T47D (cell line): Measurements from ENCODE around the gene C10orf143.

Source experiments
- DNase-seq, 2 experiments: peaks; one replicate each; pipeline versions ENCODE4 v3.0.0 to v3.0.0-alpha.2; 2011 to 2012; ENCODE audit warnings: low read depth in 1 of 2, low spot score in 1 of 2
- JUND ChIP-seq: IDR thresholded peaks from 2 replicates; pipeline ENCODE4 v1.6.1; 2012; ENCODE audit warnings: low read depth
- in situ Hi-C: cut with HindIII; loops from 2 replicates; pipeline ENCODE4 v1.10.0; 2016; ENCODE audit warnings: low sequenced_read_pairs, low pct_unique_long_range_greater_than_20kb

C10orf143 gene

DNA sequence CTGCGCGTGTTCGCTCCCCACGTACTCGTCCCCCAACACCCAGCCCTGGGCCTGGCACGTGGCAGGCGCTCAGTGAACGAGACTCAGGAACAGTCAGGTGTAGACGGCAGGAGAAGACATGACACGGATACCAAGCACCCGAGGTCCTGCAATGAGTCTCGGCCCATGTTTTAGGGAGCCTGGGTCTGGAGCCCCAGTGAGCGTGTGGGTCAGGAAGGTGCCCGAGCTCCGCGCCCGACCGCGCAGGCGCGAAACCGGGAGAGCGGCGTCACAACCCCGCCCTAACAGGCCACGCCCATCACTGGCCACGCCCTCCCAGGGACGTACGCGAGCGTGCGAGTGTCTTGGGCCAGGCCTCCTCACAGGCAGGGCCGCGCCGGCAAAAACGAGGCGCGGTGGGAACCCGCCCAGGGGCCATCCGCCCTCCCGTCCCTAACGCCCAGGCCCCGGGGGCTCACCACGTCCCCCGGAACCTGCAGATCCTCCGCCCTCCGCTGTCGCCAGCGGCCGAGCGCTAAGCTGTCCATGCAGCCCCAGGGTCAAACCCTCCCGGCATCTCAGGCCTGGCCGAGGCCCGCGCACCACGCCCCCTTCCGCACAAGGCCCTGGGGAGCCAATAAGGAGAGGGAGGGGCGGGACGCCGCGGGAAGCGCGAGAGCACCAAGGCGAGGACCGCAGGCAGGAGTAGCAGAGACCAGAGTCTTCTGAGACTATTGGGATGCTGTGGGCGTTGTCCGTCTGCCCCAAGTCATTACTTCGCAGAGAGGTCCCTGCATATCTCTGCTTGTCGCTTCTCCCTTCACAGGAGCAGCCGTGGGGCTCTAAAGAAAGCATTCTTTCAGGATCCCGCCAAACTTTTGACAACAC lies at the start of gene C10orf143:
TSS of gene C10orf143 (minus strand) at position 585 of the 867 bp plus-strand sequence. CDS start at position 527, 58 bp downstream.
- DNase-seq, result peak; percentile 74 to 95
- TF ChIP-seq JUND, result no peak
- in situ Hi-C loops, result no loop called here

DNA sequence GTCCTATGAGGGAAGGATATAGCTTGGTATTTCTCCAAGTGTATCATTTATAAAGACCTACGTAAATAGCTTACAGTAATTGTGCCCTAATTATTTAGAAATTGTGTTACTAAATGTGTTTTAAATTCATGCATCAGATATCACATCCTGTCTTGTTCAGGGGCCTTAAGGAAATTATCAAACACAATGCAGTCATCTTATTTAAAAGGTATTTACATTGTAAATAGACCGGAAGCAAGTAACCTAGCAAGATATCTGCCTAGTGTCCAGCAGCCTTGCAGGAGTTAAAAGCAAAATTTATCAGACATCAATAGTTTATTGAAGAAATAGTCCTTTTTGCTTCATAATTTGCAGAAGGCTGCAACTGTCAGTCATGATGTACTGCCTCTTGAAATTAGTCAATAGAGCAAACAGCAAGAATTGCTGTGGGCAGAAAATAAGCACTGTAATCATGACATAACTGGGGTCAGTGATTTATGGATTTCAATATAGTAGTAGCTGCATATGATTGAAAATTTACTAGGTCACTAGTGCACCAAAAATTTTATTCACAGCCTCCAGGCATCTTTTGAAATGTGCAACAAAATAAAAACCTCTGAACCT lies 48.7 kb upstream of the C10orf143 start:
- no peak for DNase-seq
- in situ Hi-C loops, result no loop called here
- no peak for TF ChIP-seq JUND

DNA sequence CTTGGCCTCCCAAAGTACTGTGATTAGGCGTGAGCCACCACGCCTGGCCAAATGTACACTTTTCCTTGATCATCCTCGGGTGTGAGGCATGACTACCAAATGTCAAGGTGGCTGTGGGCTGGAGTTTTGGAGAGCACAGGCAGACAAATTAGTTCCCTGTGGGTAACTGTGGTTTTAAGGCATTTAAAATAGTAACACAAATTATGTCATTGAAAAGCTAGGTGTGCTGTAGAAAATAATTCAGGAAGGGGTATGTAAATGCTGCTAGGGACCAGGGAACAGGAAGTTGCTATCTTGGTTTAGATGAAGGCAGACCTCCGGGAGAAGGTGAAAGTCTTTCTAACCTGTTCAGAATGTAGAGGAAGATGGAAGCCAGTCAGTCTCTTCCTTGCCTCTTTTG lies 35.4 kb upstream of the C10orf143 start:
- no peak for DNase-seq
- in situ Hi-C loops, result no loop called here
- TF ChIP-seq JUND, result no peak

DNA sequence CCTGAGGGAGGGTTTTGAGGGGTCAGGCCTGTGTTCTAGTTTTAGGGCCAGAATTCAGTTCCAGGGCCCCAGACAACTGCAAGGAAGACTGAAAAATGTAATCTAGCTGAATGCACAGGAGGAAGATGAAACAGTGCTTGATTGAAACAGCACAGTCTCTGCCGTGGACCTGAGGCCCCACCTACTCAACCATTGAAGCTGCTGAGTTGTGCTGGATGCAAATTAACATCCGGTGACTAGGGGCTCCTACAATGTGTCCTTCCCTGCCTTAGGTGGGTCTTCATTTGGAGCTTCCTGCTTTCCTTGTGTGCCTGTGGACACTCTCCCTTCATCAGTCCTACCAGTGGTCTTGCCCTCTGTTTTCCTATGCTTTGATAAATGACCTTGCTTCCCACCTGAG lies 31.2 kb upstream of the C10orf143 start:
- DNase-seq, result no peak
- TF ChIP-seq JUND, result no peak
- in situ Hi-C loops, result no loop called here

DNA sequence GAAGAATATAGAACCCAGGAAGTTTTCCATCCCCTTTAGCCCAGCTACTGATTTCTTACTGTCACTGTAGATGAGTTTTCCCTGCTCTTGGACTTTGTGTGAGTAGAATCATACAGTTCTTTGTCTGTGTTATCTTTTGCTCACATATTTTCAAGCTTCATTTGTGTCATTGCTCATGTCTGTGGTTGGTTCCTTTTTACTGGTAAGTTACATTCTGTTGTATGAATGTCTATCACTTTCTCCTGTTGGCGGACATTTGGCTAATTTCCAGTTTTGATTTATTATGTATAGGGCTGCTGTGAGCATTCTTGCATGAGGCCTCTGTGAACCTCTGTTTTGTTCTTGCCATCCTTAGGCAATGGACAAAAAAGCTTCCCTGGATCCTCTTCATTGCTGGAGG lies 30.8 kb upstream of the C10orf143 start:
- TF ChIP-seq JUND, result no peak
- no peak for DNase-seq
- in situ Hi-C loops, result no loop called here

DNA sequence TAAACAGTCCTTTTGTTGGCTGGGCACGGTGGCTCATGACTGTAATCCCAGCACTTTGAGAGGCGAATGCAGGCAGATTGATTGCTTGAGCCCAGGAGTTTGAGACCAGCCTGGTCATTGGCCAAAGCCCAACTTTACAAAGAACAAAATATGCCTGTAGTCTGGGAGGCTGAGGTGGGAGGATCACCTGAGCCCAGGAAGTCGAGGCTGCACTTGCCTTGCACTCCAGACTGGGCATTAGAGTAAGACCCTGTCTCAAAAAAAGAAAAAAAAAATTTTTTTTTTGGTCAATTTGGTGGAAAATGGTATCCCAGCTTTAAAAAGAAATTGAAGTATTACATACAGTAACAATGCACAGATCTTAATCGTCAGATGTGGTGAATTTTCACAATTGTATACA lies 30.4 kb upstream of the C10orf143 start:
- DNase-seq, result no peak

DNA sequence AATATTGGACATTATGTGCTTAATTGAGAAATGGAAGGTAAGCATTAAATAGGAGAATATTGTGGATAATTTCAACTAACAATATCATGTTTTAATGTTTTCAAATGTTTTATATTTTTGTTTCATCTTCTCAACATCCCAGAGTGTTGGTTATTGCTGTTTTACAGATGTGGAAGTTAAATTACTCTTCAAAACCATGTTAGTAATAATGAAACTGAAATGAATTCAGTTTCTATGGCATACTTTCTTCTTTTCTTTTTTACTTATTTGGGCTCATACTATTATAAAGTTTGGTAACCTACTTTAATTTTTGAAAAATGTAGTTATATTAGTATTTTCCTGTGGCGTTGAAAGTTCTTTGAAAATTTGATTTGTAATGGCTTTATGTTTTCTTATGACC lies 29.8 kb upstream of the C10orf143 start:
- TF ChIP-seq JUND, result no peak
- no peak for DNase-seq
- in situ Hi-C loops, result no loop called here

More for the DNA sequence above, 30.4 kb upstream of the C10orf143 start:
- in situ Hi-C loops, result no loop called here
- TF ChIP-seq JUND, result no peak

DNA sequence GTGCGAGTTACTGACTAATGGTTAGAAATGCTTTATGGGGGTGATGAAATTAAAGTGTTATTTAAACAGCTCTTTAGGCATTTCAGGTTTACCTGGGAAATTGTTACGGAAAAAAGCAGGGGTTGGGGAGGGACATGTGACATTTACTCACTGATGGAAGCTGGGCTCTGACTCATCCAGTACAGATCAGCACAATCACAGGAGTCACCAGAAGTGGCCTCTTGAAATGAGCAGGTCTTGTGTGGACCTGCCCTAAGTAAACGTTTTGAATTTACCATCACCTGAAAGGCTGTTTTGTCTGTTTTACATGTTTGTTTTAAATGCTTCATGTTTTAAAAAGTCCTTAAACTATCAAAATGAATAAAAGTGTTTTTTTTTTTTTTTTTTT lies 27.8 kb upstream of the C10orf143 start:
- TF ChIP-seq JUND, result no peak
- in situ Hi-C loops, result no loop called here
- DNase-seq, result no peak

DNA sequence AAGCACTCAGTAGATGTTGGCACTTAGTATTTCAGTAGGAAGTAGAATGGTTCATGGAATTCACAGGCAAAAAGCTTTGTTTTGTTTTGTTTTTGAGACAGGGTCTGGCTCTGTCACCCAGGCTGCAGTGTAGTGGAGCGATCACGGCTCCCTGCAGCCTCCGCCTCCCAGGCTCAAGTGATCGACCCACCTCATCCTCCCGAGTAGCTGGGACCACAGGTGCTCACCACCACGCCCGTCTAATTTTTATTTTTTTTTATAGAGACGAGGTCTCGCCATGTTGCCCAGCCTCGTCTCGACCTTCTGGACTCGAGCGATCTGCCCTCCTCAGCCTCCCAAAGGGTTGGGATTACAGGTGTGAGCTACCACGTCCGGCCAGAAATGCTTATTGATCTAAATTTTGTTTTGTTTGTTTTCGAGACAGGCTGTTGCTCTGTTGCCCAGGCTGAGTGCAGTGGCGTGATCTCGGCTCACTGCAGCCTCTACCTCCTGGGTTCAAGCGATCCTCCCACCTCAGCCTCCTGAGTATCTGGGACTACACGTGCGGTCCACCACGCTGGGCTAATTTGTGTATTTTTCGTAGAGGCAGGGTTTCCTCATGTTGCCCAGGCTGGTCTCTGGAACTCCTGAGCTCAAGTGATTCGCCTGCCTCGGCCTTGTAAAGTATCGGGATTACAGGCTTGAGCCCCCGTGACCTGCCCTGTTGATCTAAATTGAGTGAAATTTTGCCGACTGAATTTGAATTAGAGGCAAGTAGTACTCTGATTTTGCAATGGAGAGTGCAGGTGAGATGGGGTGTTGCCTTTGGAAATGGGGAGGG lies 27.2 kb upstream of the C10orf143 start:
- no peak for TF ChIP-seq JUND
- DNase-seq, result no peak
- in situ Hi-C loops, result no loop called here

DNA sequence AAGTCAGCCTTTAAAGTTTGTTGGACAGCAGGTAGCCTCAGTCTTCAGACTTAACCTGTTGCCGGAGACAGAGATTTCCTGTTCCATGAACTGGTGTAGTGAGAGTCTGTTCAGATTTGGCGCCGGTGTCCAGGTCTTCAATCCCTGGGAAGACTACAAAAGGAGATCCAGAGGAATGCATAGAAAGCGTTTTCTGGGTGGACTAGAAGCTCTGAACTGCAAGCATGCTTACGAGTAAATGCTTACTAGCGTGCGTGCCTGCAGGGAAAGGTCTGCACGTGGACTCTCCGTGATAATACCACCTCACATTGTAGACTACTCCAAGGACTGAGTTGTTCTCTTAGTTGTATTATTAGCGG lies 26.4 kb upstream of the C10orf143 start:
- in situ Hi-C loops, result no loop called here
- TF ChIP-seq JUND, result no peak
- peak; percentile 3 to 30 for DNase-seq

DNA sequence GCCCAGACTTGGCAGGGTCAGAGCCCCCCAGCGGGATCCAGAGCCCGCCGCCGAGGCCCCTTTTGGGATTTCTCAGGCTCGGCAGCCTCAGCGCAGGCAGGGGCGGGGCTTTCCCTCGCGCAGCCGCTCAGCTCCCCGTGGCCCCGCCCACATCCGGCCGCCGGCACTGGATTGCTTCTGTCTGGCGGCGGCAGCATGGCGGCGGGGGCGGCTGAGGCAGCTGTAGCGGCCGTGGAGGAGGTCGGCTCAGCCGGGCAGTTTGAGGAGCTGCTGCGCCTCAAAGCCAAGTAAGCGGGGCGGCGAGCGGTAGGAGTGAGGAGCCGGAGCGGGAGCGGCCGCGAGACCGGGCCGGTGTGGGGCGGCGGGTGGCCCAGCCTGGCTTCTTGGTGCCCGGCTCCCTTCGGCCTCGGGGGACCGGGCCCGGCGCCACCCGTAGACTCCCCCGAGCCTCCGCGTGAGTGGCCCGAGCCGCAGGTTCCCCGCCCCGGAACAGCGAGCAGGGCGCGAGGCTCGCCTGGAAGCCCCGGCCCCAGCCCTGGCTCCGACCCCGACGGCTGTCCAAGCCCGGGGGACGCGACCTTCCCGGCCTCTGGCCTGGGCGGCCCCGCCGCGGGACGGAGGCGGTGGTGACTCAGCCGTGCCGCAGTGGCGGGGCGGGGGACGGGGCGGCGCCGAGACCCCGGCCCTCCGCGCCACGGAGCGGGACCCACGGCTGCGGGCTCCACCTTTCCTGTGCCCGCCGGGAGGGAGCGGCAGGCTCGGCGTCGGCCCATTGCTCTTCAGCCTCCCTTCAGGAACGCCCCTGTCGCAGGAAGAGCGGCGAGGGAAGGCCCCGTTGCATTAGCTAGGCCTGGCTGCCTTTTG lies 25.8 kb upstream of the C10orf143 start, which contains the start of gene GLRX3:
TSS of gene GLRX3 (plus strand) at position 166 of the 864 bp plus-strand sequence. CDS start at position 196, 30 bp downstream.
- DNase-seq, result peak; percentile 79 to 84

DNA sequence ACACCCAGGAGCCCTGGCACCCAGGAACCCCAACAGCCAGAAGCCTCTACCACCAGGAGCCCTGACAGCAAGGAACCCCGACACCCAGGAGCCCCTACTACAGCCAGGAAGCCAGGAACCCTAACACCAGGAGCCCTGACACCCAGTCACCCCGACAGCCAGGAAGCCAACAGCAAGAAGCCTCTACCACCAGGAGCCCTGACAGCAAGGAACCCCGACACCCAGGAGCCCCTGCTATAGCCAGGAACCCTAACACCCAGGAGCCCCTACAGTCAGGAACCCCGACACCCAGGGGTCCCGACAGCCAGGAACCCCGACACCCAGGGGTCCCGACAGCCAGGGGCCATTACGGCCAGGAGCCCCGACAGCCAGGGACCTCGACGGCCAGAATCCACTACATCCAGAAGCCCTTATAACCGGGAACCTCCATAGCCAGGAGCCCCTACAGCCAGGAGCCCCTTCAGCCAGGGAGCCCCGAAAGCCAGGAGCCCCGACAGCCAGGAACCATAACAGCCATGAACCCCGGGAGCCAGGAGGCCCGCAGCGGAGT lies 25.1 kb upstream of the C10orf143 start:
- no peak for TF ChIP-seq JUND
- in situ Hi-C loops, result no loop called here
- DNase-seq, result no peak

More for the DNA sequence above, 25.8 kb upstream of the C10orf143 start, which contains the start of gene GLRX3:
- TF ChIP-seq JUND, result no peak
- in situ Hi-C loops, result no loop called here
